A673 (cell line): ENCODE results near the gene FXYD7.

Experiments
- CTCF ChIP-seq: fragments of 300-800, 200-600 bp; sonication (generic); conservative IDR thresholded peaks from 2 replicates; pipeline ENCODE4 v1.5.1; 2017; ENCODE audit warnings: low read depth, mild to moderate bottlenecking, antibody characterized with exemption, low read length, moderate library complexity, mixed read lengths
- EZH2 ChIP-seq: fragments of 200-600 bp; sonication (generic); IDR thresholded peaks from 2 replicates; pipeline ENCODE4 v1.6.1; 2017; ENCODE audit warnings: borderline replicate concordance, low read depth, mild to moderate bottlenecking, mixed read lengths, antibody characterized with exemption, low read length; ENCODE audit not compliant: poor library complexity, severe bottlenecking

GRCh38 chr19:35146746-35147459 is 3.8 kb downstream of the FXYD7 start:
- no peak for TF ChIP-seq CTCF
- TF ChIP-seq EZH2, result no peak
